Smooth muscle cell of bladder (primary cell): ENCODE data around the gene RPUSD3. TPM values are rescaled to one million over a fixed set of nuclear protein-coding genes. Genes with fewer than 3 reads are reported as not detected.

ENCODE experiments used
- total RNA-seq: library from RNA; depleted of rRNA; stranded (reverse); fragments of >200 nt; gene quantifications from 2 replicates; pipeline ENCODE4 v1.2.3, GENCODE V29; 2014

The RPUSD3 gene, protein sequence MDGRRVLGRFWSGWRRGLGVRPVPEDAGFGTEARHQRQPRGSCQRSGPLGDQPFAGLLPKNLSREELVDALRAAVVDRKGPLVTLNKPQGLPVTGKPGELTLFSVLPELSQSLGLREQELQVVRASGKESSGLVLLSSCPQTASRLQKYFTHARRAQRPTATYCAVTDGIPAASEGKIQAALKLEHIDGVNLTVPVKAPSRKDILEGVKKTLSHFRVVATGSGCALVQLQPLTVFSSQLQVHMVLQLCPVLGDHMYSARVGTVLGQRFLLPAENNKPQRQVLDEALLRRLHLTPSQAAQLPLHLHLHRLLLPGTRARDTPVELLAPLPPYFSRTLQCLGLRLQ
- 18.3 and 21.1 TPM in 2 replicates for total RNA-seq

DNA sequence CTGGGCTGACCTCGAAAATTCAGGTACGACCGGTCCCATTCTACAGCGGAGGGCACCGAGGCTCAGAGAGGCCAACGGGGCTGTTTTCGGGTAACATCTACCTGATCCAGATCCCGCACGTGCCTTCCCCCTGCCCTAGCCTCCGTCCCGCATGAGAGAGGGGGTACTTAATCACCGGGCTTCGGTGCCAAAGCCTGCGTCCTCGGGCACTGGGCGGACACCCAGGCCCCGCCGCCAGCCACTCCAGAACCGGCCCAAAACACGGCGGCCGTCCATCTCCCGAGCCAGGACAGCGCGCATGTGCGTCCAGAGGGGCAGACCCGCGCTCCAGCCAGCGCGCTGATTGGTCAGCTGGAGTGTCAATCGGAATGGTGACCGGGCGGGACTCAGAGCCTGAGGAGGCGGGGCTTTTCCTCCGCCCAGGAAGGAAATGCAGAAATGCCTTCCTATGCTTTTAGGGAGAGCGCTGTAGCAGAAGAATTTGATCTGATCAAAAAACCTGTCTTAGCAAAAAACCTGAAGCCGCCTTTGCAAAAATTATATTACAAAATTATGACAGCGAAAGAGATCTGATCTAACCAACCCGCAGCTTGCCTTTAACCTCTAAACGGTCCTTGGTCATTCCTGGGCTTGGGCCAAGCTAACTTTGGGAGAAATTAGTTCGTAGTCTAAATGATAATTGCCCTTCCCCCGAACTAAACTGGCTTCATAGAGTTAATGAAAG, at the start of gene RPUSD3:
TSS of gene RPUSD3 (minus strand) at position 294 of the 724 bp plus-strand sequence. CDS start at position 276, 18 bp downstream.

DNA sequence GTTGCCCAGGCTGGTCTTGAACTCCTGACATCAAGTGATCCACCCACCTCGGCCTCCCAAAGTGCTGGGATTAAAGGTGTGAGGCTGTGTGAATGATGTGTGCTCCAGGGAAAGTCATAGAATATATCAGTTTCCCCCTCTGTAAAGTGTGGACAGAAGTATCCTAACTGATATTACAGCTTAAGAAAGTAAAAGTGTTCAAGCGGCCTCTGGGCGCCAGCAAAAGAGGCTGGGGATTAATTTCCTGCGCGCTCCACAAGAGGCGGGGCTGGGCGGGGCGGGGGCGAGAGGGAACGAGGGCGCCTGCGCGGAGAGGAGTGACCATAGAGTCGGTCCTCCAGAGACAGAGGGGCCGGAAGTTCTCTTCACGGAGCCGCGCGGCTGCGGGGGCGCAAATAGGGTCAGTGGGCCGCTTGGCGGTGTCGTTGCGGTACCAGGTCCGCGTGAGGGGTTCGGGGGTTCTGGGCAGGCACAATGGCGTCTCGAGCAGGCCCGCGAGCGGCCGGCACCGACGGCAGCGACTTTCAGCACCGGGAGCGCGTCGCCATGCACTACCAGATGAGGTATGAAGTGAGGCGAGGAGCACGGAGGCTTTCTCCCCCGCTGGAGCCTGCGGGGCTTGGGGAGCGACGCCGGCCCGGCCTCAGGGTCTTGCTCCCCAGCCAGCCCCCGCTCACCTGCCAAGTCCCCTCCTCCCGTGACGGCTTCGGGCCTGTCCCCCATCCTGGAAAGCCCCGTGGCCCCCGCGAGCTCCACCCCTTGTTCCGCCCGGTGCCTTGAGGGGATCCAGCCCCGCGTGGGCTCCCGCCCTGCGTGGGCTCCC, 46.7 kb upstream of the RPUSD3 start, which contains the start of gene JAGN1:
TSS of gene JAGN1 (plus strand) at position 362 of the 823 bp plus-strand sequence. CDS start at position 475, 113 bp downstream.

DNA sequence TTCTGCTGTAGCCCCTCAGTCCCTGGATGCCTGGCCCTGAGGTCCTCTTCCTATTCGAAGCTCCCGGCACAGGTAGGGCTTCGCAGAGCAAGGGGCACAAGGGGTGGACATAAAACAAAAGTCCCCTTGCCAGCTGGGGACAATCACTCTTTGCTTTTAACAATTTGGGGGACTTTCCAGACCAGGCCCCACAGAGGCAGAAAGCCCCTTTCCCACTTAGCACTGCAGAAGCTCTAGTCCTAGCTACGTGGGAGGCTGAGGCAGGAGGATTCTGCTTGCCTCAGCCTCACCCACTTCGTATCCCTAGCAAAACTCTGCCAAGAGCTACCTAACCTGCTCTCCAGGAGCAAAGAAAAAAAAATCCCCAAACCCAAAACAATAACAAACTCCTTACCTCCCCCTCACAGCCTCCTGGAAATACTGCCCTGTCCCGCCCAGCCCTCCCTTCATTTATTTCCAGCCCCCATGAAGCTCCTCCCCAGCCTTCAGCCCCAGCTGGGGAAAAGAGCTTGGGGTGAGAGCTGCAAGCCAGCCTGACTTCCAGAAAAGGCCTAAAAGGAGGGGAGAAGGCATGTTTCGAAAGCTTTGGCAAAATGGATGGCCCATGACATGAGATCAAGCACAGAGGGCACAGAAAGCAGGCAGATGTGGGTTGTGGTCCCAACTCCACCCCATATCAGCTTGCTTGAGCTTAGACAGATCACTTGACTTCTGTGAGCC, 36.2 kb upstream of the RPUSD3 start, which contains the start of gene CIDEC:
TSS of gene CIDEC (minus strand) at position 424 of the 720 bp plus-strand sequence. CDS start 1,767 bp downstream, outside the sequence.

DNA sequence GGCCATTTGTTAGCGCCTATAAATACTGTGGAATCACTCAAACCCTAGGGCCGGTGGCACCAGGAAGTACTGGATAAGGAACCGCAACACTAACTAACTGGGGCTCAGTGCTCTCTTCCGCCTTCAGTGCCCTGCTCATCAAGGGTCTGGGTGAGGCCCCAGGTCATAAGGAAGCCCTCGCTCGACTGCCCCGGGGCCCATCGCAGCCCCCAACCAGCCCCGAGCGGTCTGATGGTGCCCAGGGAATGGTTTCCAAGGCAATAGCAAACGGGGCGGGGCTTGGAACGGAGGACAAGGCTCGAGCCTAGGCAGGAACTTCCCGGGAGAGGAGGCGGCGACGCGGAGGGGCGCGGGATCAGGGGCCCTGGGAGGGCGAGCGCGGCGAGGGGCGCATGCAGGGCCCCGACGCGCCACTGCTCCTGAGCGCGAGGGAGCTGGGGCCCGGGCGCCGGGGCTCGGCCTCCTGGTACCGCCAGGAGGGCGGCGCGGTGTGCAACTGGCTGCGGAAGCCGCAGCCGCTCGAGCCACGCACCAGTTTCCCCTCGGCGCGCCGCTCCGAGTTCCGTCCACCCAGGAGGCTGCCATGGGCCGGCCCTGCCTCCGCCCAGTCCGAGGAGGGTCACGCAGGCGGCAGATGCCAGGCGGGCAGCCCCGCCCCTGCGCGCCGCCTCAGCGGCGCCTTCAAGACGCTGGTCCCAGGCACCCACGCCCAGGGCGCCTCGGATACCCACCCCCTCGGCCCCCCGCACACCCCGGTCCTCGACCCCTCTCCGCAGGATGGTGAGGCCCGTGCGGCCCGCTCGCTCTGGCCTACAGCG, 34.0 kb downstream of the RPUSD3 start, which contains the start of gene TTLL3:
TSS of gene TTLL3 (plus strand) at position 648 of the 818 bp plus-strand sequence. CDS start 400 bp downstream, outside the sequence.

DNA sequence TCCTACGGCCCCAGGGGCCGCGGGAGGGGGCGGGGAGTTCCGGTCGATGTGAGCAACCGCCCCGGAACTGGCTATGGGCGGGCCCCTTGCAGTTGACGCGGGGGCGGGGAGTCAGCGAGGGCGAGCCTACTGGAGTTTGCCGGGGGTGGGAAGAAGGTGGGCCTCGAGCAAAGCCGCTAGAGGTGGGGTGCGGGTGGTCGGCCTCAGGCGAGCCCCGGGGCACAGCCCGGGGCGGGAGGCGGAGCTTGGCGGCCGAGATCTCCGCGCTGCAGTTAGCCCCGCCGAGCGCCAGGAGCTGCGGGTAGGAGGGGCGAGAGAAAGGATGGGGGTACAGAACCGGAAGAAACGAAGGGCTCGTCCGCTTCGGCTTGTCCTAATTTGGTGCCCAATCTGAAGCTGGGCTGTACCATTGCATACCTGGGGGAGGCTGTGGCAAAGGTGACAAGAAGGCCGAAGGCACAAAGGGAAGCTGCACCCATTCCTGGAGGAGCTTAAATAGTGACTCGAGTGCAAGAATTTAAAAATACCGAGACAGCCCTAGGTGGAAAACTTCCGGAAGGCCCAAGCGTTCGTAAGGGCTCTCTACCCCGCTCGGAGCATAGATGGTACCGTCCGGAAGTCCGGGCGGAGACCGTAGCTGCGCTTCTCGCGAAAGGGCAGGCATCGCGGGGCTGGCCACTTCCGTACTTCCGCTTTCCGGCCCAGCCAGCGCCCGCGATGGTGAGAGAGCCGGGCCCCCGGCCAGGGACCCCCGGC, 51.2 kb downstream of the RPUSD3 start, which contains the start of the genes ARPC4 and TADA3:
TSS of gene ARPC4 (plus strand) at position 678 of the 756 bp plus-strand sequence. CDS start at position 718, 40 bp downstream.
TSS of gene TADA3 (minus strand) at position 69 of the 756 bp plus-strand sequence. CDS start 1,007 bp downstream, outside the sequence.

Other genes starting within 250 kb of the RPUSD3 start
- 27.9 and 30.4 TPM in 2 replicates for gene MTMR14, start 194.5 kb downstream of the RPUSD3 start, total RNA-seq
- gene CPNE9, start 140.2 kb downstream of the RPUSD3 start, total RNA-seq = not detected in 2 replicates
- gene BRPF1, start 112.3 kb downstream of the RPUSD3 start, total RNA-seq = 12.1 and 14.7 TPM in 2 replicates
- 17.1 and 17.9 TPM in 2 replicates for gene OGG1, start 94.1 kb downstream of the RPUSD3 start, total RNA-seq
- gene CAMK1, start 74.1 kb downstream of the RPUSD3 start, total RNA-seq = 33.0 and 34.3 TPM in 2 replicates
- gene TADA3, start 51.5 kb downstream of the RPUSD3 start, total RNA-seq = 51.1 and 52.7 TPM in 2 replicates
- 170 and 213 TPM in 2 replicates for gene ARPC4, start 50.9 kb downstream of the RPUSD3 start, total RNA-seq
- gene TTLL3, start 33.7 kb downstream of the RPUSD3 start, total RNA-seq = 8.2 and 11.0 TPM in 2 replicates
- gene CIDEC, start 36.2 kb upstream of the RPUSD3 start, total RNA-seq = 0.14 and 0.18 TPM in 2 replicates
- 24.5 and 31.2 TPM in 2 replicates for gene JAGN1, start 46.6 kb upstream of the RPUSD3 start, total RNA-seq
- gene IL17RE, start 58.8 kb upstream of the RPUSD3 start, total RNA-seq = 0.14 and 0.83 TPM in 2 replicates
- gene IL17RC, start 73.1 kb upstream of the RPUSD3 start, total RNA-seq = 24.7 and 34.0 TPM in 2 replicates
- 20.1 and 58.8 TPM in 2 replicates for gene CRELD1, start 89.8 kb upstream of the RPUSD3 start, total RNA-seq
- 1.6 and 2.1 TPM in 2 replicates for gene PRRT3, start 108.4 kb upstream of the RPUSD3 start, total RNA-seq
- 72.0 and 78.9 TPM in 2 replicates for gene EMC3, start 142.8 kb upstream of the RPUSD3 start, total RNA-seq
- gene FANCD2, start 182.4 kb upstream of the RPUSD3 start, total RNA-seq = 2.0 and 2.6 TPM in 2 replicates